ENCODE data around the gene NFATC1. TPM values are rescaled to one million over a fixed set of nuclear protein-coding genes. Genes with fewer than 3 reads are reported as not detected.

NFATC1 gene
- total RNA-seq, 1 donor from 2014 or later, result 7.1 TPM

DNA sequence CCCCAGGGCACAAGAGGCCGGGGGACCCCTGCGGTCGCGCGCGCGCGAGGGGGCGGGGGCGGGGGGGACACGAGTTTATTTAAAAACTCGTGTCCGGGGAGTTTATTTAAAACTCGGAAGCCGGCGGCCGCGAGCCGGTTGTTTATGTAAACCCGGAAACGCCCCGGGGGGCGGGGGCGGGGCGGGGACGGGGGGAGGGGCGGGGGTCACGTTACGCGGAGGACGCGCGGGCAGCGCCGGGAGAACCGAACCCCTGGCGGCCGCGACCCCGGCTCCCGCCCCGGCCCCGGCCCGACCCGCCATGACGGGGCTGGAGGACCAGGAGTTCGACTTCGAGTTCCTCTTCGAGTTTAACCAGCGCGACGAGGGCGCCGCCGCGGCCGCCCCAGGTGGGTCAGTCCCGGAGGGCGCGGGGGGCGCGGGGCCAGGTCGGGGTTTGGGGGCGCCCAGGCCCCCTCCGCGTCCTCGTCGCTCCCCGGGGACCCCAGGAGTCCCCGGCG lies 4.4 kb downstream of the NFATC1 start:
- Mint-ChIP-seq H3K4me1 (ENCODE audit: low read depth) (peaks cover 27% of the 10 kb centered on the region), H3K36me3 (ENCODE audit: low read depth) (no peaks in the 10 kb centered on the region), H3K9me3 (ENCODE audit: low read depth) (no peaks in the 10 kb centered on the region), H3K27me3 (ENCODE audit: low read depth) (no peaks in the 10 kb centered on the region), H3K27ac (ENCODE audit: unreplicated experiment) (no peak overlapping the region), H3K4me3 (ENCODE audit: unreplicated experiment) (no peak overlapping the region)
- DNase-seq (ENCODE audit: low spot score), result peak; percentile 85
- TF ChIP-seq, protein P1, sequence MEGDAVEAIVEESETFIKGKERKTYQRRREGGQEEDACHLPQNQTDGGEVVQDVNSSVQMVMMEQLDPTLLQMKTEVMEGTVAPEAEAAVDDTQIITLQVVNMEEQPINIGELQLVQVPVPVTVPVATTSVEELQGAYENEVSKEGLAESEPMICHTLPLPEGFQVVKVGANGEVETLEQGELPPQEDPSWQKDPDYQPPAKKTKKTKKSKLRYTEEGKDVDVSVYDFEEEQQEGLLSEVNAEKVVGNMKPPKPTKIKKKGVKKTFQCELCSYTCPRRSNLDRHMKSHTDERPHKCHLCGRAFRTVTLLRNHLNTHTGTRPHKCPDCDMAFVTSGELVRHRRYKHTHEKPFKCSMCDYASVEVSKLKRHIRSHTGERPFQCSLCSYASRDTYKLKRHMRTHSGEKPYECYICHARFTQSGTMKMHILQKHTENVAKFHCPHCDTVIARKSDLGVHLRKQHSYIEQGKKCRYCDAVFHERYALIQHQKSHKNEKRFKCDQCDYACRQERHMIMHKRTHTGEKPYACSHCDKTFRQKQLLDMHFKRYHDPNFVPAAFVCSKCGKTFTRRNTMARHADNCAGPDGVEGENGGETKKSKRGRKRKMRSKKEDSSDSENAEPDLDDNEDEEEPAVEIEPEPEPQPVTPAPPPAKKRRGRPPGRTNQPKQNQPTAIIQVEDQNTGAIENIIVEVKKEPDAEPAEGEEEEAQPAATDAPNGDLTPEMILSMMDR (IDR thresholded peaks at IDR 0.05), result no peak

DNA sequence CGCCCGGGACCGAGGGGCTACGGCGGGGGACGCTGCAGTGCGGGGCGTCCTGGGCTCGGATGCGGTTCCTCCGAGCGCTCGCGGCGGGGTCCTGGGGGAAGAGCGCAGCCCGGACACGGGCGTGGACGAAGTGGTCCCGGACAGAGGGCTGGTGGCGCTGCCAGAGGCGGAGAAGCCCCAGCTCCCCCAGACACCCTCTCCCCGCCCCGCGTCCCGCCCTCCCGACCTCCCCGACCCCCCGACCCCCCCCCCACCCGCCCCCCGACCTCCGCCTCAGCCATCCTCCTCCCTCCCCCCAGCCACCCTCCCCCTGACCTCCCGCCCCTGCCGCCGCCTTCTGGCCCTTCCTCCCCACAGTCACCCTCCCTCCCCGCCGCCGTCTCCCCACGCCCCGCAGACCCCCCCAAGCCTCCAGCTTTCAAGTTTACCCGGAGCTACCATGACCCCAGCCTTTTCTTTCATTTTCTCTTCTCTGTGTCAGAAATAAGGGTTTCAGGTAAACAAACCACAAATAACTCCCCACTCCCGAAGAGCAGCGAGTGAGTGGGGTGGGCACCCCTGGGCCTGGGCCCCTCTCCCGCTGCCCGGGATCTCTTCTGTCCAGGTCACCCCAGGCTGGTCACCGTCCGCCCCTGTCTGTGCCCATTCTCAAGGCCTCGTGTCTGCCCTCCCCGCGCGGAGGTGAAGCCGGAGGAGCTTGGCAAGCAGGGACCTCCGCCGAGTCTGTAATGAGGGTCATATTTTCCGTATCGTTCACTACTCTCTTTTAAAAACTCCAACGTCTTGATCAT lies 5.1 kb downstream of the NFATC1 start:
- DNase-seq (ENCODE audit: low spot score), result peak; percentile 93
- H3K9me3 Mint-ChIP-seq (ENCODE audit: low read depth), result no peaks in the 10 kb centered on the region
- H3K27me3 Mint-ChIP-seq (ENCODE audit: low read depth), result no peaks in the 10 kb centered on the region

DNA sequence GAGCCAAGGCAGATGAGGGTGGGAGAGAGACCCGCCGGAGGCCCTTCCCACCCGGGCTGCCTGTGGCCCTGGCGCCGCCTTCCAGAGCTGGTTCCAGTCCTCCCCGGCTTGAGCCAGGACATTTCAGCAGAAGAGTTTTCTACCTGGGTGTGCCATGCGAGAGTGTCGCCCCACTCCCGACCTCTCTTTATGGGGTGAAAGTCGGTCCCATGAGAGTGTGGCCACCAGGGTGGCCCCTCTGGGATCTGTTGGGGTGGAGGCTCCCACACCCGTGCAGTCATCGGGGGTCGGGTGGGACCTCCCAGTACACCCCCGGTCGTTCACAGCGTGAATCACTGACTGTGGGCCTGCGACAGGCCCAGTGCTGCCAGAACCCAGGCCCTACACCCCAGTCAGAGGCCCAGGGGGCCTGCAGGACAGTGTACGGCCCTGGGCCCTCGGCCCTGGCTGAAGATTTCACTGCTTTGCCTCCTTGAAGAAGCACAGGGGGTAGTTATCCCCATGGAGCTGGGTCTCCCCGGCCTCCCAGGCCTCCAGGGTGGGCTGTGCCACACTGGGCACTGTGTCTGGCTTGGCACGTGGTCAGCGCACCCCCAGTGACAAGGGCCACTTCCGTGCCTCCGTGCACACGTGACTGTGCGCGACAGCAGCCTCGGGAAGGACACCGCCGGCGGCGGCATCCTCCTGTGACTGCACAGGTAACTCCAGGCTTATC lies 5.9 kb downstream of the NFATC1 start:
- H3K27ac Mint-ChIP-seq (ENCODE audit: unreplicated experiment), result no peak overlapping the region
- TF ChIP-seq, protein P1 (IDR thresholded peaks at IDR 0.05), result no peak
- peak; percentile 79 for DNase-seq (ENCODE audit: low spot score)
- H3K9me3 Mint-ChIP-seq (ENCODE audit: low read depth), result no peaks in the 10 kb centered on the region
- no peaks in the 10 kb centered on the region for H3K36me3 Mint-ChIP-seq (ENCODE audit: low read depth)
- H3K27me3 Mint-ChIP-seq (ENCODE audit: low read depth), result no peaks in the 10 kb centered on the region
- peak overlapping the region; percentile 62 for H3K4me3 Mint-ChIP-seq (ENCODE audit: unreplicated experiment)
- peaks cover 27% of the 10 kb centered on the region for H3K4me1 Mint-ChIP-seq (ENCODE audit: low read depth)

More for the DNA sequence above, 5.1 kb downstream of the NFATC1 start:
- H3K27ac Mint-ChIP-seq (ENCODE audit: unreplicated experiment), result no peak overlapping the region
- no peaks in the 10 kb centered on the region for H3K36me3 Mint-ChIP-seq (ENCODE audit: low read depth)
- H3K4me1 Mint-ChIP-seq (ENCODE audit: low read depth), result peaks cover 27% of the 10 kb centered on the region
- TF ChIP-seq, protein P1 (IDR thresholded peaks at IDR 0.05), result no peak
- H3K4me3 Mint-ChIP-seq (ENCODE audit: unreplicated experiment), result peak overlapping the region; percentile 62

DNA sequence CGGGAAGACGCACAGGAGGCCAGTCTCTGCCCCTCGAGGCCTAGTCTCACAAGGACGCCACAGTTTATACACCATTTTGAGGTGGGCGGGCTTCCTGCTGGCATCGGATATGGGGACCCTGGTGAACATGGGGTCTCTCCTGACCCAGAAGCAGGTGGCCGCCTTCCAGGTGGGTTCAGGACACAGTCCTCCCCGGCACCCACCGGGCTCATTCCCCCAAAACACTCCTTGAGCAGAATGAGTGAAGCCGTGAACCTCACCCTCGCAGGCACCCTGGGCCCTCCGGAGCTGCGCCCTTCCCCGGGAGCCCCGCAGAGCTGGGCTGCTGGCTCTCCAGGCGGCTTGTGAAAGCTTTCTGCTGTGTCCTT lies 6.5 kb downstream of the NFATC1 start:
- TF ChIP-seq, protein P1 (IDR thresholded peaks at IDR 0.05), result no peak
- DNase-seq (ENCODE audit: low spot score), result peak; percentile 92
- H3K36me3 Mint-ChIP-seq (ENCODE audit: low read depth), result no peaks in the 10 kb centered on the region
- no peak overlapping the region for H3K27ac Mint-ChIP-seq (ENCODE audit: unreplicated experiment)
- H3K4me1 Mint-ChIP-seq (ENCODE audit: low read depth), result peaks cover 27% of the 10 kb centered on the region
- H3K4me3 Mint-ChIP-seq (ENCODE audit: unreplicated experiment), result no peak overlapping the region
- H3K27me3 Mint-ChIP-seq (ENCODE audit: low read depth), result no peaks in the 10 kb centered on the region
- no peaks in the 10 kb centered on the region for H3K9me3 Mint-ChIP-seq (ENCODE audit: low read depth)

DNA sequence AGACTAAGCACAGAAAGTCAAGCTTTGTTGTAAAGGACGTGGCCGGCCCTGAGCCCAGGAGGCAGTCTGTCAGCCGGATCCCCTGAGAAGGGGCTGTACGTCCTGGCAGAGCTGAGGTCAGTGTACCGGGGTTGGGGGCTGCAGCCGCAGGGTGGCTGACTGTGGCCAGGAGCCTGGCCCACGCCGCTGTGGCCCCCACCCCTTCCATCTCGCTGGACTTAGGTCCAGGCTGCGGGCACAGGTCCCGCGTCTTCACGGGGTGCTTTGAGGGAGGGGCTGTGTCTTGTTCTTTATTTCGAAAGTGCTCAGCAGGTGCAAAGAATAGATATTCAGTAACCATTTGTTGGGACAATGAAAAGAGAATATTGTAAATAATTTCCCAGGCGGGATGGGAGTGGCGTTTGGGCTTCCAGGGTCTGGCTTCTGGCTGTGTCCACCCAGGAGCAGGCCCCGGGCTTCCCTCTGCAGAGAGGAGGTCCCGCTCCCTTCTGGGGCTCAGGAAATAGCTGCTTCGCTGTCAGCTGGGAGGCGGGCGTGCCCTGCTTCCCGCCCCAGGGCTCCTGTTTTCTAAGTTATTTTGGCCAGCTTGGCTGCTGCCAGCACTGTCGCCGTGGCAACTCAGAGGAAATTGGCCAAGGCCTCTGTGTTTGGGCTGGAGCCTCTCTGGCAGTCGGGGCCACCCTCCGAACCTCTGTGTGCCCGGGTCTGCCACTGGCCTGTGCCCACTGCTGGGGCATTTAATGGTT lies 7.4 kb downstream of the NFATC1 start:
- H3K9me3 Mint-ChIP-seq (ENCODE audit: low read depth), result no peaks in the 10 kb centered on the region
- no peaks in the 10 kb centered on the region for H3K27me3 Mint-ChIP-seq (ENCODE audit: low read depth)
- peak overlapping the region; percentile 9 for H3K4me3 Mint-ChIP-seq (ENCODE audit: unreplicated experiment)
- no peaks in the 10 kb centered on the region for H3K36me3 Mint-ChIP-seq (ENCODE audit: low read depth)
- TF ChIP-seq, protein P1 (IDR thresholded peaks at IDR 0.05), result peak; percentile 6
- H3K4me1 Mint-ChIP-seq (ENCODE audit: low read depth), result peaks cover 27% of the 10 kb centered on the region
- H3K27ac Mint-ChIP-seq (ENCODE audit: unreplicated experiment), result peak overlapping the region; percentile 58
- DNase-seq (ENCODE audit: low spot score), result peak; percentile 84

Data from chondrocyte (in vitro differentiated cells).